ENCODE measurements around the gene ABCE1.

DNA sequence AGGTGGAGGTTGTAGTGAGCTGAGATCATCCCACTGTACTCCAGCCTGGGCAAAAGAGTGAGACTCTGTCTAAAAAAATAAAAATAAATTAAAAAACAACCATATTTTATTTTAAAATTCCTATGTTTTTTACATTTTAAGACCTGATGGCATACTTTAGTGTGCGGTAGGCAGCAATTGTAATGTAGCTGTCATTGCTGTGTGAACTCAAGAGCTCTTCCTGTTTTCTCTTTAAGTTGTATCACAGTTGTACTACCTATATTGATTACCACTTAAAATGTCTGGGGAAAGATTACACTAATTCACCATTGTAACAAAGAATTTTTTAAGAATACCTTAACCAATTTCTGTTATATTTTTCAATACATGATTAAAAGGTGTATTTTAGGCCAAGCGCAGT lies 27.3 kb downstream of the ABCE1 start:
- TF ChIP-seq, protein P1, sequence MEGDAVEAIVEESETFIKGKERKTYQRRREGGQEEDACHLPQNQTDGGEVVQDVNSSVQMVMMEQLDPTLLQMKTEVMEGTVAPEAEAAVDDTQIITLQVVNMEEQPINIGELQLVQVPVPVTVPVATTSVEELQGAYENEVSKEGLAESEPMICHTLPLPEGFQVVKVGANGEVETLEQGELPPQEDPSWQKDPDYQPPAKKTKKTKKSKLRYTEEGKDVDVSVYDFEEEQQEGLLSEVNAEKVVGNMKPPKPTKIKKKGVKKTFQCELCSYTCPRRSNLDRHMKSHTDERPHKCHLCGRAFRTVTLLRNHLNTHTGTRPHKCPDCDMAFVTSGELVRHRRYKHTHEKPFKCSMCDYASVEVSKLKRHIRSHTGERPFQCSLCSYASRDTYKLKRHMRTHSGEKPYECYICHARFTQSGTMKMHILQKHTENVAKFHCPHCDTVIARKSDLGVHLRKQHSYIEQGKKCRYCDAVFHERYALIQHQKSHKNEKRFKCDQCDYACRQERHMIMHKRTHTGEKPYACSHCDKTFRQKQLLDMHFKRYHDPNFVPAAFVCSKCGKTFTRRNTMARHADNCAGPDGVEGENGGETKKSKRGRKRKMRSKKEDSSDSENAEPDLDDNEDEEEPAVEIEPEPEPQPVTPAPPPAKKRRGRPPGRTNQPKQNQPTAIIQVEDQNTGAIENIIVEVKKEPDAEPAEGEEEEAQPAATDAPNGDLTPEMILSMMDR (conservative IDR thresholded peaks at IDR 0.05; ENCODE audit: low read depth, low read length) = no peak
- TF ChIP-seq EZH2 (IDR thresholded peaks at IDR 0.05; ENCODE audit: low read length, unreplicated experiment) = no peak

Measured in PC-3 (cell line).